Neural progenitor cell (in vitro differentiated cells): ENCODE data around the gene BMP5.

Experiments used
- EZH2 ChIP-seq: fragments of 200-600 bp; sonication (generic); IDR thresholded peaks from 2 replicates; pipeline ENCODE4 v1.6.1; 2017; ENCODE audit warnings: antibody characterized with exemption, mild to moderate bottlenecking, moderate library complexity
- EZH2phosphoT487 ChIP-seq: fragments of 200-600 bp; sonication (generic); IDR thresholded peaks from 2 replicates; pipeline ENCODE4 v1.6.1; 2017; ENCODE audit warnings: antibody characterized with exemption
- TF ChIP-seq, protein P1 (sequence below): fragments of 200-600 bp; sonication (generic); IDR thresholded peaks from 2 replicates; pipeline ENCODE4 v1.5.1; 2017; ENCODE audit warnings: antibody characterized with exemption, mild to moderate bottlenecking

DNA sequence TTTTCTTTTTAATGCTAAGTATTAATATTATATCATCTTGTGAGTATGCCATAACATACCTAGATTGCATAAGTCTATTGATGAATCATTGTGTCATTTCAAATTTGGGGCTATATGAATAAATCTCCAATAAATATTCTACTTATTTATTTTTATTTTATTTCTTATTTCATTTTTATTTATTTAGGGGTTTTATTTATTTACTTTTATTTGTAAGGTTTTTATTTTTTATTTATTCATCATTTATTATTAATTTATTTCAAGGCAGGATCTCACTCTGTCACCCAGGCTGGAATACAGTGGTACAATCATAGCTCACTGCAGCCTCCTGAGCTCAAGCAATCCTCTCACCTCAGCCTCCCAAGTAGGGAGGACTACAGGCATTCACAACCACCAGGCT lies 36.3 kb downstream of the BMP5 start:
- TF ChIP-seq, protein P1, sequence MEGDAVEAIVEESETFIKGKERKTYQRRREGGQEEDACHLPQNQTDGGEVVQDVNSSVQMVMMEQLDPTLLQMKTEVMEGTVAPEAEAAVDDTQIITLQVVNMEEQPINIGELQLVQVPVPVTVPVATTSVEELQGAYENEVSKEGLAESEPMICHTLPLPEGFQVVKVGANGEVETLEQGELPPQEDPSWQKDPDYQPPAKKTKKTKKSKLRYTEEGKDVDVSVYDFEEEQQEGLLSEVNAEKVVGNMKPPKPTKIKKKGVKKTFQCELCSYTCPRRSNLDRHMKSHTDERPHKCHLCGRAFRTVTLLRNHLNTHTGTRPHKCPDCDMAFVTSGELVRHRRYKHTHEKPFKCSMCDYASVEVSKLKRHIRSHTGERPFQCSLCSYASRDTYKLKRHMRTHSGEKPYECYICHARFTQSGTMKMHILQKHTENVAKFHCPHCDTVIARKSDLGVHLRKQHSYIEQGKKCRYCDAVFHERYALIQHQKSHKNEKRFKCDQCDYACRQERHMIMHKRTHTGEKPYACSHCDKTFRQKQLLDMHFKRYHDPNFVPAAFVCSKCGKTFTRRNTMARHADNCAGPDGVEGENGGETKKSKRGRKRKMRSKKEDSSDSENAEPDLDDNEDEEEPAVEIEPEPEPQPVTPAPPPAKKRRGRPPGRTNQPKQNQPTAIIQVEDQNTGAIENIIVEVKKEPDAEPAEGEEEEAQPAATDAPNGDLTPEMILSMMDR = no peak
- no peak for TF ChIP-seq EZH2phosphoT487
- no peak for TF ChIP-seq EZH2
